IPS DF 6.9 (cell line): ENCODE results near the gene CHKA.

ENCODE experiments used
- DNase-seq: peaks from one replicate; pipeline ENCODE4 v3.0.0-alpha.2; 2013; ENCODE audit warnings: low read depth, low spot score
- H3K27ac ChIP-seq: one replicate; pipeline ENCODE4 v1.5.1; 2013; ENCODE audit warnings: low read length, control low read depth
- H3K27me3 ChIP-seq: 2 replicates; pipeline ENCODE4 v1.6.1; 2013; ENCODE audit warnings: mild to moderate bottlenecking, low read length; ENCODE audit not compliant: control insufficient read depth, insufficient read depth
- H3K36me3 ChIP-seq: 2 replicates; pipeline ENCODE4 v1.6.1; 2013; ENCODE audit warnings: low read length; ENCODE audit not compliant: control insufficient read depth, insufficient read depth
- H3K4me1 ChIP-seq: 2 replicates; pipeline ENCODE4 v1.6.1; 2013; ENCODE audit warnings: low read length; ENCODE audit not compliant: control insufficient read depth, insufficient read depth
- H3K4me3 ChIP-seq: 2 replicates; pipeline ENCODE4 v1.5.1; 2013; ENCODE audit warnings: mild to moderate bottlenecking, low read length
- H3K9me3 ChIP-seq: 2 replicates; pipeline ENCODE4 v1.6.1; 2013; ENCODE audit warnings: low read length, inconsistent platforms; ENCODE audit not compliant: control insufficient read depth, insufficient read depth
- WGBS: extraction: QIAGEN DNeasy Blood & Tissue Kit; methylation state at CpG from one replicate; pipeline ENCODE4 v1.1.7; 2013; ENCODE audit warnings: mixed read lengths, missing lambda C conversion rate; ENCODE audit not compliant: insufficient read length, insufficient coverage; 5-methylcytosine and 5-hydroxymethylcytosine counted together

The CHKA gene

DNA sequence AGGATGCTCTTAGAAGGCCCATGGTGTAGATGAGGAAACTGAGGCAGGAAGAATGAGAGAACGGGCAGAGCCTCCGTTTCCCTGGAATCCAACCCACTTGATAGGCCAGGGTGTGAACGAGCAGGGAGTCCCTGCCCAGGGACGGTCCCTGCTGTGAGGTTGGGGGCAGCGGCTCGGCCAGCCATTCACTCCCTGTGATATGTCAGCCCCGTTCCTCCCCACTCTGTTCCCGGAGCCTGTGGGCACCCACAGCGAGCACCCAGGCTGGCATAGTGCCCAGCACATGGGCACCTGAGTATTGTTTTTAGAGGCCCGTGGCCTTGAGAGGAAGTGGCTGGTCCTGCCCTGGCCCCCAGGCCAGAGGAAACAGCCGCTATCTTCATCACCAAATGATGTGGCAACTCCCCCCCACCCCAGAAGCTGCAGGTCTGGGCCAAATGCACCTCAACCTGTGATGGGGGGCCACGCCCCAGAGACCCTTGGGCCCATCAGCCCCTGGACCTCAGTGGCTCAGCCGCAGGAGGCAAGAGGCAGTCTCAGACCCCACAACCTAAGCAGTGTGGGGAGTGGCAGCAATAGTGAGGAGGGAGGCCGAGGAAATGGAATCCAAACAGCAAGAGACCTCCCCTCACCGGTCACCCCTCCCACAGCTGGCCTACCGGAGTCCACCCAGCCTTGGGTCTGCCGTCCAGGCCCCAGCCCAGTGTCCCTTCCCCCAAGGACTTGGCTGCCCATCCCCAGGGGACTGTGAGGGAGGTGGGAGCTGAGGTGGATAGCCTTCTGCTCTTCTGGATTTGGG is 108.9 kb downstream of the CHKA start:
- Histone ChIP-seq H3K4me3 (no peak overlapping the region), H3K36me3 (peaks cover 2% of the 10 kb centered on the region; the same call in 1 of the 2 replicates), H3K27ac (no peak overlapping the region), H3K9me3 (no peaks in the 10 kb centered on the region), H3K4me1 (peaks cover 7% of the 10 kb centered on the region), H3K27me3 (no peaks in the 10 kb centered on the region)
- no CpG with 5 or more reads among the region's 17 CpGs for WGBS
- no peak for DNase-seq

DNA sequence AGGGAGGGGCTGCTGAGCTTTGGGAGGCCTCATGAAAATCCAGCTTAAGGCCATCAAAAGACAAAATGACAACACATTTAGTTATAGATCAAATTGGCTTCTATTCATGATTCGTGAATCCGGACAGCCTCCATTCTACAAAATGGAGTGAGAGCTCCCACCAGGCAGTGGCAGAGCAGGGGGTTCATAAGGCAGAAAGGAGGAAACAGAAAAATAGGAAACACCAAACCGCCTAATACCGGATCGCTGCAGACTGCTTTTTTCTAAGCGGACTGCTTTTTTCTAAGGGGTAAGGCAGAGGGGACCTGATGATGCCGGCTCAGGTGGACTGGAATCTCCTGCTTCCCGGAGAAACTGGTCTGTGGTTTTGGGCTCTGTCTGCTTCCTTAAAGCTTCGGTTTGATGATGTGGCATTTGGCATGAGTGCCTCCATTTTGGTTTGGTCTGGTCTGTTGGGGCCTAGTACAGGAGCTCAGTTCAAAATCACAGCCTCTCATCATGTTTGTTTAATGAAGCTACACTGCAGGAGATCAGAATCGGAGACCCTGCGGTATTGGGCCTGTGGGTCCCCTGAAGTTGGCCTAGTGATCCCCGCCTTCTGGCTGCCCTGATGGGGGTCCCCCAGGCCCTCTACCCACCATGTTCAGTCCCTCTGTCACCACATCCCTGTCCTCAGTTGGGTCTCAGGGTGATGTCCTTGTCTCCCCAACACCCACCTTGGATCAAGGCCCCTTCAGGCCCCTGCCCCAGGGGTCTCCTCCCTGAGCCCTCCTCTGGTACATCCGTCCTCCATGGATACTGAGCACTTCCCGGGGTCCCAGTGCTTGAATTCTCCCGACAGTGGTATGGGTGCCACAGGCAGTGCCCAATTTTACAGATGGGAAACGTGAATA is 109.9 kb downstream of the CHKA start:
- H3K9me3 ChIP-seq = no peaks in the 10 kb centered on the region
- no peaks in the 10 kb centered on the region for H3K27me3 ChIP-seq
- H3K4me1 ChIP-seq = peaks cover 7% of the 10 kb centered on the region
- H3K4me3 ChIP-seq = no peak overlapping the region
- H3K27ac ChIP-seq = no peak overlapping the region
- DNase-seq = no peak
- WGBS = no CpG with 5 or more reads among the region's 16 CpGs
- H3K36me3 ChIP-seq = peaks cover 2% of the 10 kb centered on the region; the same call in 1 of the 2 replicates

DNA sequence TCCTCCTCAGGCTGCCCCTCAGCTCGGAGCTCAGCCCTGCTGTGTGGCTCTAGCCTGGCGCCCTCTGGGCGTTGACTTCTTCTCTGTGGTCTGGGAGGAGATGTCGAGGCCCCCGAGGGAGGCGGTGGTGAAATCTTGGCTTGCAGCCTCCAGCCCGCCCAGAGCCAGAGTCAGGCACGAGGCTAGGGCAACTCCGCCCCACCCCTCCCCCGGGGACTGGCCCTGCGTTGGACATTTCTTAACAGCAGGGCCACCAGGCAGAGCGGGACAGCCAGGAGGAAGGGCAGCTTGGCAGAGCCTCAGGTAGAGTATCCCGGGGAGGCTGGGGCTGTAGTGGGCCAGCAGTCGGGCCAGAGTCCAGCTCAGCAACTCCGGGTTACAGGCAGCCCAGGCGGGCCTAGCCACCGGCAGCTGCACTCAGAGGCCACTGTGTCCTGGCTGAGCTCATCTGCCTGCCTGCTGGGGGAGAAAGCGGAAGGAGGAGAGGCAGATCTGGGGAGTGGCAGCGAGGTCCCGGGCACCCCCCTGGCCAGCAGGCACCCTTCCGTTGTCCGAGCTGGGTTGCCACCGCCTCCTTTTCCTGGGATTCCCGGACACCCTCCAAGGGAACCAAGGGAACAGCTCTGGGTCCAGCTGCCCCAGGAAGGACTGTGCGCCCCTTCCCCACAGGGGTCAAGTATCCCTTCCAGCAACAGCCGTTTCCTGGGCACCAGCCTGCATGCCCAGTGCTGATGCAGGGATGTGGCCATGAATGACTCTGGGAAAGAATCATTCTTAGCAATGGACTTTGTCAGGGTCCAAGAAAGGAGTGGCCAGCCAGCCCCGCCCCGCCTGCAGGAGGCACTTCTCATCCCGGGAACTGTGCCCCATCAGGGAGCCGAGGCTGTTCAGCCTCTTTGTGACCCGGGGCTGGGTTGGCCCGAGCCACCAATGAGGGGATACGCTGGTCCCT is 110.8 kb downstream of the CHKA start, which contains the start of gene ALDH3B1:
Gene ALDH3B1 (plus strand): TSS at position 238 of the 952 bp plus-strand sequence. CDS start 4,971 bp downstream, outside the sequence.
- Histone ChIP-seq H3K9me3 (no peaks in the 10 kb centered on the region), H3K36me3 (peaks cover 2% of the 10 kb centered on the region; the same call in 1 of the 2 replicates), H3K4me3 (no peak within 1 kb of the TSS), H3K27me3 (no peaks in the 10 kb centered on the region), H3K4me1 (peaks cover 7% of the 10 kb centered on the region), H3K27ac (no peak within 1 kb of the TSS)
- no CpG with 5 or more reads among the region's 33 CpGs for WGBS
- DNase-seq = no peak

DNA sequence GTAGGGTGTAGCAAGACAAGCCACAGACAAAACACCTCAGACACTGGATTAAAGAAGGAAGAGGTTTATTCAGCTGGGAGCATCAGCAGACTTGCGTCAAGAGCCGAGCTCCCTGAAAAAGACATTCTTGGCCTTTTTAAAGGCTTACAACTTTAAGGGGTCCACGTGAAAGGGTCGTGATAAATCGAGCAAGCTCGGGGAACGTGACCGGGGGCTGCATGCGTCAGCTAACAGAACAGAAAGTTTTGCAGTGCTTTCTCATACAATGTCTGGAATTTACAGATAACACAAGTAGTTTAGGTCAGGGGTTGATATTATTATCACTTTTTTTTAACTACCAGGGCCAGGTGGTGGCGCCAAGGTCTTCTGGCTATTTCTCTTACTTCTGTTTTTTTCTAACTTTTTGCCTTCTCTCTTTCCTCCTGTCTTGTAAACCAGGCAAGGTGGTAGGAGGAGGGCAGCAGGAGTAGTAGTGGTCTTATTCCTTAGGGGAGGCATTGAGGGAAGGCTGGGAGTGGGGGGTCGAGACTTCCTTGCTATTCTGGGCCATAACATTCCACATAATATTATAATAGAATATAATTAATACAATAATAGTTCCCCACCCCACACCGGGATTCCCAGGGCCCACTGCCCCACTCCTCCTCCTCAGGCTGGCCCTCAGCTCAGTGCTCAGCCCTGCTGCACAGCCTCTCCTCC is 111.6 kb downstream of the CHKA start:
- DNase-seq = no peak
- Histone ChIP-seq H3K4me3 (no peak overlapping the region), H3K27me3 (no peaks in the 10 kb centered on the region), H3K36me3 (no peaks in the 10 kb centered on the region), H3K9me3 (no peaks in the 10 kb centered on the region), H3K4me1 (peaks cover 8% of the 10 kb centered on the region), H3K27ac (no peak overlapping the region)
- no CpG with 5 or more reads among the region's 12 CpGs for WGBS

DNA sequence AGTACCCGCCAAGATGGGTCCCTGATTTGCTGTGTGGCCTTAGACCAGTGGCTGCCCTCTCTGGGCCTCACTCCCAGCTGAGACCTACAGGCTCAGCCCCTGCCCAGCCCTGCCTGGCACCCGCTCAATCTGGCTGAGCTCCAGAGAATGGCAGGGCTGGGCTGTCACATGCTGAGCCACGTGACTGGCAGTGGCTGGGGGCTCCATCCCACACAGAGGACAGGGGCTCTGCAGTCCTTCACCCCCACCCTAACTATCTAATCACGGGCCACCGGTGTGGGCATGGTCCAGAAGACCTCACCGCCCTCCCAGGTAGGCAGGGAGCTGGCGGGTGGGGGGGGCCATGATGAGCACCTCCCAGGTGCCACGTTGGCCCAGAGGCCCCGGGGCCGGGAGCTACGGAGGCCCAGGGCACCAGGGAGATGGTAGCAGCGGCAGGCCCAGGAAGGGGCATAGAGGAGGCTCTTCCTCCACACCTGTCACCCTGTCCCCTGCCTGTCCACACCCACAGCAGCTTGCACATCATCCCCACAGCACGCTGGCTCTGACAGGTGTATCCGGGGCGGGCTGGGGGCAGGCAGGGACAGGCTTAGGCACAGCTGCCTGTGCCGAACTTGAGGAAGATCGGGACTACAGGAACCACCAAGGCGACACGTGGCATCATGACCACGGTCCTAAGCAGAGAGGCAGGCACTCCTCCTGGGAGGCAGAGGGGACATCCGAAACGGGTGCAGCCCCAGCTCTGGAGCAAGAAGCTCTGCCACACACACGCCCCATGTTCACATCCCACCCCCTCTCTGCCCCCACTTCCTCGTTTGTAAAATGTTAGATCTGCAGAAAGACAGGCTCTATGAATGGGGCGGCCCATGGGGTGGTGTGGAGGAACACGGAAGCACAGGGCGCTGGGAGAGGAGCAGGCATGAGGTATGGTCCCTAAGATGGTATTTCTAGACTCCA is 112.5 kb downstream of the CHKA start:
- Histone ChIP-seq H3K9me3 (no peaks in the 10 kb centered on the region), H3K4me3 (no peak overlapping the region), H3K27me3 (no peaks in the 10 kb centered on the region), H3K36me3 (no peaks in the 10 kb centered on the region), H3K4me1 (peaks cover 10% of the 10 kb centered on the region), H3K27ac (no peak overlapping the region)
- DNase-seq = no peak
- WGBS = no CpG with 5 or more reads among the region's 27 CpGs

DNA sequence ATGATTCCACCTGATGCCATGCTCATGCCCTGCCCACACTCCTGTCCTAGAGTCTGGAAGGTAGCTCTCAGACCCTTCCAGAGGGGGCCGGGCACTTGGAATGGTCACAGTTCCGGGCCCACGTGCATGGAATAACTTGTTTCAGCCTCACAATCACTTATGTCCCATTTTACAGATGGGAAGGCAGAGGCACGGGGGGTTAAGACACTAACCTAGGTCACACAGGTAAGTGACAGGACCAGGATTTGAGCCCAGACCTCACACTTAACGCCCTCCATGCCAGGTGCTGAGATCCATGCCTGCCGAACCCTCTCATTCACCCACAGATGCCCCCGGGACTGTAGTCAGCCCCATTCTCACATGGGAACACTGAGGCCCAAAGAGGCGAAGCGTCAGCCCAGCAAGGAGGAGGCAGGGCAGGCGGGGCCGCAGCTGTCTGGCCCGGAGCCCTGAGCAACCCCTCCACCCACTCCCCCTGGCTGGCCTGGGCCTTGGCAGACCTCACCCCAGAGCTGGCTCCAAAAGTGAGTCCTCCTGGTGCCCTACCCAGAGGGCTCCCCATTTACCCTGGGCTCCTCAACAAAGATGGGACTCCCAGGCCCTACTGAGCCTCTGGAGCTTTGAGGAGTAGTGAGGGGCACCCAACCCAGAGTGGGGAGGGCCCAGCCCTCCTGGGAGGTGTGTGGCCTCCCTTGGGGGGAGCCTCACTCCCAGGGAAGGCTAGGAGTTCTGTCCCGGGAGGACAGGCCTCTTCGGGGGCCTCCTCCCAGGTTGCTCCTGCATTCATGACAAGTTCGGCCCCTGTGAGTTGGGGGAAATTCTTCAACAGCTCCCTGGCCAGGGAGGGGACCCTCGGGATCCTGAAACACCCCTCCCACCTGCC is 113.4 kb downstream of the CHKA start:
- DNase-seq = no peak
- H3K27ac ChIP-seq = no peak overlapping the region
- no CpG with 5 or more reads among the region's 16 CpGs for WGBS
- H3K4me3 ChIP-seq = no peak overlapping the region
- H3K9me3 ChIP-seq = no peaks in the 10 kb centered on the region
- no peaks in the 10 kb centered on the region for H3K27me3 ChIP-seq
- H3K36me3 ChIP-seq = no peaks in the 10 kb centered on the region
- H3K4me1 ChIP-seq = peaks cover 12% of the 10 kb centered on the region

DNA sequence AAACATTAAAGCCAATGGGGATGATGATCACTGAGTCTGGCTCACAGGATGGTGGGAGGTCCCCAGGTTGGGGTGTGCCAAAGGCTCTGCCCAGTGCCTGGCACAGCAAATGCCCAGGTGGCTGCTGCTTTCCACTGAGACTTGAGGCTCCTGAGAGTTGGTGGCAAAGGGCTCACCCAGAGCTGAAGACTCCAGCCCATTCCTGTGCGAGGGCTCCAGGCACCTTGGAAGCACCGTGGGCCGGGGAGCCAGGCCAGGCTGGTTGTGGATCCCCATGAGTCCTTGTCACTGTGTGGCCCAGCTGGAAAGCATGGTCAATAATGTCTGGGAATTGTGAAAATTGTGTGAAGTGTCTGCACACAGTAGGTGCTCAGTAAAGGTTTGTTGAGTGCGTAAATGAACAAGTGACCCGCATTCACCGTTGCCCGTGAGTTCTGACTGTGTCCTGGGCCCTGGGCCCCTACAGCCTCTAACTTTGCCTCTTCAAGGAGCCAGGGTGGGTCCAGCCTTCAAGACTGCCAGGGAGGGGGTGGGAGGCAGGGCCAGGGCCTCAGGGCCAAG is 114.5 kb downstream of the CHKA start:
- Histone ChIP-seq H3K9me3 (no peaks in the 10 kb centered on the region), H3K4me1 (peaks cover 12% of the 10 kb centered on the region), H3K27ac (no peak overlapping the region), H3K4me3 (no peak overlapping the region), H3K27me3 (no peaks in the 10 kb centered on the region), H3K36me3 (no peaks in the 10 kb centered on the region)
- DNase-seq = no peak
- no CpG with 5 or more reads among the region's 7 CpGs for WGBS

DNA sequence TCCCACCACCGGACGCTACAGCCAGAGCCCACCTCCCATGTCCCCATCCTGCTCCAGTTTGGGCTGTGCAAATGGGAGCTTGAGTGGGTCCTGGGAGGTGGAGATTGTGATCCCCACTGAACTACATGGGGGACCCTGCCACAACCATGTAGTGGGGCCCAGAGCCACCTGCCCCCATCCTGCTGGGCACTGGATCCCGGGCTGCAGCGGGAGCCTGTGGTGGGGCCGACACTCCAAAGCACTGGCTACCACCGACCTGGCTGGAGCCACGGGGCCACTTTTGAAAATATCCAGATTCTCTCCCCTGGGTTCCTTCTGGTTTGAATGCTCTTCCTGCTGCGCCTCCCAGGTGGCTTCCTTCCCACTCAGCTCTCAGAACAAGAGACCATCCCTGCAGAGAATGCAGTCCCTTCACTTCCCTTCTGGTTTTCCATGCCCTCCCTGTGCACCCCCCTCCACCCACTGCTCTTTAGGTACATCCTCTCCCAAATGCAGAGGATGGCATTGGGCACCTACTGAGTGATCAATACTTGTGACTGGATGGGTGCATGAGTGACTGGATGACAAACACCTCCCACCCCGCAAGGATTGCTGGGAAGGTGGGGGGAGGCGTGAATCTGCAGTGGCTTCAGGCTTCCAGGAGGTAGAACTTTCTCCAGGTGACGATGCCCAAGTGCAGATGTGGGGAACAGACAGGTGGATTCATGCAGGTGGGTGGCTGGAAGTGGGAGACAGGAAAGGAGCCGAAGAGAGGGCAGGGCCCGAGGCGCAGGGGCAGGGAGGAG is 116.4 kb downstream of the CHKA start:
- Histone ChIP-seq H3K36me3 (no peaks in the 10 kb centered on the region), H3K27ac (no peak overlapping the region), H3K9me3 (no peaks in the 10 kb centered on the region), H3K4me1 (peaks cover 5% of the 10 kb centered on the region), H3K27me3 (no peaks in the 10 kb centered on the region), H3K4me3 (peak overlapping the region; percentile 57; the same call in 1 of the 2 replicates)
- no CpG with 5 or more reads among the region's 14 CpGs for WGBS
- no peak for DNase-seq
